HG02623 (cell line): ENCODE data around the gene SLC5A1.
"Not testable (repeated sequence)": the region's sequence is repeated elsewhere in the genome, so short reads cannot be mapped to it uniquely, and the experiment has no call there.

Experiments
- ATAC-seq: cut with Tn5 transposase; IDR thresholded peaks from one replicate; pipeline ENCODE4 v1.9.1; 2021; ENCODE audit warnings: moderate library complexity; ENCODE audit not compliant: unreplicated experiment

SLC5A1 gene

DNA sequence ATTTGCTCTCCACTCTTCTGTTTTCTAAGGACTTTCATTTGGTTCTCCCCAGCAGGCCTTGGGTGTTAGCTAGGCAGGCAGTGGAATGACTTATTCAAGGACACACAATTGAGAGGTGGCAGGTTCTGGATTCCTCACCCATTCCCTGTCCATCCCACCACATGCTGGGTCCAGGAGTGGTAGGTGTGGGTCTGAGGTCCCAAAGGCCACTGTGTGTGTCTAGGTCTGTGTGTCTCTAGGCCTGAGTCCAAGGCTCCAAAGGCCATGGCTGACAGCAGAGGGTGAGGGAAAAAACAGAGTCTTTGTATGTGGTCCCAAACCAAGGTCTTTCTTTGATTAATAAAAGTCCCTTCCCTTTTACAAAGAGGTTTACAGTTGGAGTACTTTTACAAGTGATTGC is 40.8 kb downstream of the SLC5A1 start:
- no peak for ATAC-seq

DNA sequence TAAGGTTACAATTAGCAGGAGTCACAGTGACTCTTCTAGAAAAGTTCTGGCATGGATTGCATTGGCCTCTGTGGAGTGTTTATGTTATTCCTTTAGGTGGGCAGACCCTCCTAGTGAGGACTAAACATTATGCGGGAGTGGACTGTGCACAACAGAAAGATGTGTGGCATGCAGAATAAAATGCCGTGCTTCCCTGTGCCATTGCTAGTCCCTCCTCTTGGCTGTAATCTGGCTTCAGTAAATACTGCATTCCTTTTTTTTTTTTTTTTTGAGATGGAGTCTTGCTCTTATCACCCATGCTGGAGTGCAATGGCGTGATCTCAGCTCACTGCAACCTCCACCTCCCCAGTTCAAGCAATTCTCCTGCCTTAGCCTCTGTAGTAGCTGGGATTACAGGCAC is 45.0 kb downstream of the SLC5A1 start:
- ATAC-seq = no peak

GRCh38 chr22:32097018-32097417 is 54.0 kb downstream of the SLC5A1 start:
- no peak for ATAC-seq

DNA sequence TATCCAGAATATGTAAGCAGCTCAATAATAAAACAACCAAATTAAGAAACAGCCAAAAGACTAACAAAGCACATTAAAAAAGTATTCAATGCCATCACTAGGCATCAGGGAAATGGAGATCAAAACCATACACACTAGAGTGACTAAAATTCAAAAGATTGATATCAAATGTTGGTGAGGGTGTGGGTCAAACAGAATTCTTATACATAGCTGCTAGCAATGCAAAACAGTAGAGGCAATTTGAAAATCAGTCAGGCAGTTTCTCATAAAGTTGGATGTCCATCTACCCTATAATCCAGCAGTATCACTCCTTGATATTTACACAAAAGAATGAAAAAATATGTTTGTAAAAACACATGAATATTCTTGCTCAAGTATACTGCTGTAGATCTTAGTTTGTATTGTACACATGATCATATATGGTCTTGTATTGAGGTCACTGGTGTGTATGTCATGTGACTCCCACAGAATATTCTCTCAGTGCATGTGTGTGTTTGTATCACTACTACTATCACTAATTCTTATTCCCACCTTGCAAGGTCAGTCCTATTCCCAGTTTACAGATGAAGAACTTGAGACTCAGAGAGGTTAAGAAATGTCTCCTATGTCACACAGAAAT is 54.9 kb downstream of the SLC5A1 start:
- ATAC-seq = no peak

GRCh38 chr22:32100711-32101110 is 57.6 kb downstream of the SLC5A1 start:
- no peak for ATAC-seq

GRCh38 chr22:32103658-32104315 is 60.7 kb downstream of the SLC5A1 start:
- ATAC-seq = no peak

GRCh38 chr22:32106930-32107329 is 63.9 kb downstream of the SLC5A1 start:
- no peak for ATAC-seq

- ATAC-seq = no peak
Observed at GRCh38 chr22:32112380-32112779, 69.3 kb downstream of the SLC5A1 start.

GRCh38 chr22:32119568-32120235 is 76.6 kb downstream of the SLC5A1 start:
- no peak for ATAC-seq

- ATAC-seq = no peak
Observed at GRCh38 chr22:32120603-32121002, 77.5 kb downstream of the SLC5A1 start.

DNA sequence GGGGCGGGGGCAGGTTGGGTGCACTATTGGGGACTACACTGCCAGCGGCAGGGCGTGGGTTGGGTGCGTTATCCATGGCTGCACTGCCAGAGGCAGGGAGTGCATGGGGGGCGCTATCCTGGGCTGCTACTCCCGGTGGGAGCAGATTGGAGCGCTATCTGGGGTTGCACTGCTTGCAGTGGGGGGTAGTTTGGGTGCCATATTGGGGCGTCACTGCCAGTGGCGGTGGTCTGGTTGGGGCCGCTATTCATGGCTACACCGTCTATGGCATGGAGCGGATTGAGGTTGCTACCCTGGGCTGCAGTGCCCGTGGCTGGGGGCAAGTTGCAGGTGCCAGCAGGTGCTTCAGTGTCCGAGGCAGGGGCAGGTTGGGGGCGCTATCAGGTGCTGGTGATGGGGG is 79.8 kb downstream of the SLC5A1 start:
- no peak for ATAC-seq

DNA sequence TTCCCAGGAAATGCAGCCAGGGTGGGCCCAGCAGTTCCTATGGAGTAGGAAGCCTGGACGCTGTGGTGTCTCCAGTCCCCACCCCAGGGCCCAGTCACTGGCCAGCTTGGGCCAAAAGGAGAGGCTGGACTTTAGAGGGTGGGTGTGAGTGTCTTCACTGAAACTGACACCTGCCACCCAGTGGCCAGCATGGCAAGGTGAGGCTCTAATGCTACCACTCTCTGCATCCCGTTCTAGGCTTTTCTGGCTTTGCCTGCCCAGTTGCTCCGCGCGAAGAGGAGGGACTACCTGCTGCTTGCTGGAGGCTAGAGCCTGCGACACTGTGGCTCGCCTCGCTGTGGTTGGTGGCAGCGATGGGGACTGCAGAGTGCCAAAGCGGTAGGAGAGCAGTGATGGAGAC is 80.6 kb downstream of the SLC5A1 start:
- ATAC-seq = no peak

DNA sequence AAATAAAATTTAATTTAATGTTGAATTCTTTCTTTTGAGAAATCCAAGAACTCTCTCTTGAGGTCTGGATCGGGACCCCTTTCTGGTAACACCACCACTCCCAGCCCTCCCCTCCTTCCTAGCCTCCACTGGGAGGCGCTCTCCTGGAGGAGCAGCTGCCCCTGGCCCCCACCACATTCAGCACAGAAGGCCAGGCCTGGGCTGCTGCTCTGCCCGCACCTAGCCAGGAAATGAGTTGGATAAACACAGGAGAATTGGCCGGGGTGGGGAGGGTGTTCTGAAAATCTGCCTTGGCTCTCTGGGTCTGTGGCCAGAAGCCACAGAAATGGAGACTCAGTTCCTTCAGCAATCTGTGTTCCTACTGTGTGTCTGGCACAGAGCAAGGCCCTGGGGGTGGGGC is 84.8 kb downstream of the SLC5A1 start:
- no peak for ATAC-seq

- no peak for ATAC-seq
Observed at GRCh38 chr22:32130464-32130863, 87.4 kb downstream of the SLC5A1 start.

DNA sequence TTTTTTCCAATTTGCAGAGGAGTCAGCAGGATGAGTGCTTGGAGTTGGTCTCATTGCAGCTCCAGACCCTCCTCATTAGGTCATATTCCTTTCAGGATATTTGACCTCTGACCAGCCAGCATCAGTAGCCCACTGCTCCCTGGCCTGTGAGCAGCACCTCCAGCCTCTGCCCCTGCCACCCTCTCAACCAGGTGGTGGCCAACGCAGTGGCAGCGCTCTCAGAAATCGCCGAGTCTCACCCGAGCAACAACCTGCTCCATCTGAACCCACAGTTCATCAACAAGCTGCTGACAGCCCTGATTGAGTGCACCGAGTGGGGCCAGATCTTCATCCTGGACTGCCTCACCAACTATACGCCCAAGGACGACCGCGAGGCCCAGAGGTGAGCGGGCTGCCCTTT is 89.1 kb downstream of the SLC5A1 start:
- ATAC-seq = no peak

DNA sequence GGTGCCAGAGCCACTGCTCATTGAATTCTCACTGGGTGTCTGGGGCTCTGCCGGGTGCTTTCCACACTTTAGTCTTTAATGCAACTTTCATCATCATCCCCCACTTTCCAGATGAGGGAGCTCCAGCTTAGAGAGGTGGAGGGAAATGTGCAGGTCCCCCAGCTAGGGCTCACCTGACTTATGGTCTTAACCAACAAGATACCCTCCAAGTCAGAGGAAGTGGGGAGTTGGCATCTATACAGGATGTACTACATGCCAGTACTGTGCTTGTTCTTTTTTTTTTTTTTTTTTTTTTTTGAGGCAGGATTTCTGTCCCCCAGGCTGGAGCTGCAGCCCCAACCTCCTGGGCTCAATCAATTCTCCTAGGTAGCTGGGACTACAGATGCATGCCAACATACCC is 89.7 kb downstream of the SLC5A1 start:
- no peak for ATAC-seq

DNA sequence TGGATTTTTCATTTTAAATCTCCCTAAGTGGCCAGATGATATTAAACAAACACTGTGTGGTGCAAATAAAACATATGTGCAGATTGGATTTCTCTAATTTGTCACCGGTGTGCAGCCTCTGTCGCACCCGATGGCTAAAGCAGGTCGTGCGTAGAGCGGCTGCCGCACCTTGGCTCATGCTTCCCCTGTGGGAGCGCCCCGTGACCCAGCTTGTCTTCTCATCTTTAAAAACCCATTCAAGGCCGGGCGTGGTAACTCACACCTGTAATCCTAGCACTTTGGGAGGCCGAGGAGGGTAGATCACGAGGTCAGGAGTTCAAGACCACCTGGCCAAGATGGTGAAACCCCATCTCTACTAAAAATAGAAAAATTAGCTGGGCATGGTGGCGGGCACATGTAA is 91.7 kb downstream of the SLC5A1 start:
- not testable (repeated sequence) for ATAC-seq

- ATAC-seq = not testable (repeated sequence)
Observed at GRCh38 chr22:32135958-32136357, 92.9 kb downstream of the SLC5A1 start.

GRCh38 chr22:32136881-32137280 is 93.8 kb downstream of the SLC5A1 start:
- not testable (repeated sequence) for ATAC-seq

GRCh38 chr22:32137731-32138324 is 94.8 kb downstream of the SLC5A1 start:
- not testable (repeated sequence) for ATAC-seq

DNA sequence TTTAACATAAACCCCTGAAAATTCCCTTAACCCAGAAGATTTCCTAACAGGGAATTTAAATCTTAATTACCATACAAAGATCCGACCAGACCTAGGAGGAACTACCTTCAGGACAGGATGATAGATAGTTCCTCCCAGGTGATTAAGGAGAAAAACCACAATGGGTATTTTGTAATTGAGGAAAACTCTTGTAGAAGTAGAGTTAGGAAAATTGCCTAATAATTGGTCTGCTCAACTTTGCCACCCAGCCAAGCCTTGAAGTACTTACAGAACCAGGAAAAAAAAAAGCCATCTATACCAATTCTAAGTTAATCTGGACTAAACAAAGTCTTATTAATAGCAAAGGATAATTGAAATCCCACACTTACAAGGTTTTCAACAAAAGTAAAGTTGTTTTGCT is 95.5 kb downstream of the SLC5A1 start:
- not testable (repeated sequence) for ATAC-seq

- ATAC-seq = not testable (repeated sequence)
Observed at GRCh38 chr22:32140688-32141087, 97.6 kb downstream of the SLC5A1 start.
